ENCODE measurements around the gene DENND1C. TPM values are rescaled to one million over a fixed set of nuclear protein-coding genes. Genes with fewer than 3 reads are reported as not detected.
A peak's percentile ranks its signal among the peaks of the same experiment; 100 is the strongest.

DENND1C gene
- total RNA-seq, 2 experiments from 2014 or later, result 62.4 to 63.2 TPM

DNA sequence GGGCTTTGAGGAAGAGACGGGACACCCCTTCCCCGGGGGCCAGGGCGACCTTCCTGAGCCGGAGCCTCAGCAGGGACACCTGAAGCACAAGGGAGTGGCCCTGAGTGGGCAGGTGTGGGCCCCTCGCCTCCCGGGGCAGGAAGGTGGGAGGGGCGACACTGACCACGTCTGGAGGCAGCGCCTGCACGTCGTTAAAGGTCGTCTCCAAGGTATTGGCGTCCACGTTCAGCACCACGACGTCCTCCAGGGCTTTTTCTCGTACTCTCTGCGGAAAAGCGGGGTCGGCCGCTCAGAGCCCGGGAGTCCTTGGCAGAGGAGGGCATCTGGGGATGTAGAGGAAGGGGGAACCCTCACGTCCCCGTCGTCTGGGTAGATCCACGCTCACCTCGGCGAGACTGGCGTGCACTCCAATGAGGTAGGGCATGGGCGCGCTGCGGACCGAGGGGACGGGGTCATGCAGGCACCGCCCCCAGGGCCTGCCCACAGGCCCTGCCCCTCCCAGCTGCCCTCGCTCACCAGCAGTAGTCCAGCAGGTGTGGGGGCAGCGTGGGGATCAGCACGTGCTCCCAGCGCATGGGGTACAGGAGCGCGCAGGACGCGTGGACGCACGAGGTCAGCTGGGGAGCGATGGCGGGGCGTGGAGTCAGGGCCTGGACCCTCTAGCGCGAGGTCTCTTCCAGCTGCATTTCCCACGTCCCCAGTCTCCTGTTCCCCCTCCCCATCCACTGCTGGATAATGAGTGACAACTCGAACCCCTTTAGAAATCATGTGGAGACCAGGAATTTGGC is 6.1 kb downstream of the DENND1C start:
- Mint-ChIP-seq H3K4me3 (no peak overlapping the region), H3K9me3 (no peaks in the 10 kb centered on the region), H3K27ac (no peak overlapping the region), H3K36me3 (peaks cover 17% of the 10 kb centered on the region), H3K4me1 (peaks cover 6% of the 10 kb centered on the region), H3K27me3 (no peaks in the 10 kb centered on the region)
- no peak for DNase-seq

DNA sequence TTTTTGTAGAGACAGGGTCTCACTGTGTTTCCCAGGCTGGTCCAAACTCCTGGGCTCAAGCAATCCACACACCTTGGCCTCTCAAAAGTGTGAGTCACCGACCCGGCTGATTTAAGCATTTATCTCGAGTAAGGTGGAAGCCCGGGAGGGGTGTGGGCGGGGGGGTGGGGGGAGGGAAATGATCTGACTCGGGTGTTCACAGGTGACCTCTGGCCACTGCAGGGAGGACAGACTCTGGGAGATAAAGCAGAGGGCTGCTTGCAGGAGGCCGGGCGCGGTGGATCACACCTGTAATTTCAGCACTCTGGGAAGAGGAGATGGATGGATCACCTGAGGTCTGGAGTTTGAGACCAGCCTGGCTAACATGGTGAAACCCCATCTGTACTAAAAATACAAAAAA is 7.9 kb downstream of the DENND1C start:
- no peaks in the 10 kb centered on the region for H3K9me3 Mint-ChIP-seq
- no peak overlapping the region for H3K4me3 Mint-ChIP-seq
- no peak for DNase-seq
- no peaks in the 10 kb centered on the region for H3K4me1 Mint-ChIP-seq
- no peaks in the 10 kb centered on the region for H3K27me3 Mint-ChIP-seq
- H3K27ac Mint-ChIP-seq, result no peak overlapping the region
- H3K36me3 Mint-ChIP-seq, result peaks cover 22% of the 10 kb centered on the region

DNA sequence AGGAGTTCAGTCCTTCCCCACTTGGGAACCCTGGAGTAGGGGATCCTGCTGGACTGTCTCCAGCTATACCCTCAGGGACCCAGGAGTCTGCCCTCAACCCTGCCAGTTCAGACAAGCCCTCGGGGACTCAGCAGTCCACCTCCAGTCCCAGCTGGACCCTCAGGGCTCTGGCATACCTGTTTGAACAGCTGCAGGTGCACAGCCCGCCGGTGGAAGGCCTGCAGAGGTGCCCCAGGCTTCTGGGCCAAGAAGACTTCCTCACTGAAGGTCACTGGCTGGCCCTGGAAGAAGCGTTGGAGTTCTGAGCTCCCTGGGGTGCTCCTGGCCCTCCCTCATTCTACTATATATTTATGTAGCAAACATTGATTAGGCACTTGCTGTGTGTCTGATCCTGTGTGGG is 8.9 kb downstream of the DENND1C start:
- H3K27me3 Mint-ChIP-seq, result no peaks in the 10 kb centered on the region
- H3K4me3 Mint-ChIP-seq, result no peak overlapping the region
- DNase-seq, result no peak
- H3K9me3 Mint-ChIP-seq, result no peaks in the 10 kb centered on the region
- H3K36me3 Mint-ChIP-seq, result peaks cover 23% of the 10 kb centered on the region
- H3K27ac Mint-ChIP-seq, result no peak overlapping the region
- H3K4me1 Mint-ChIP-seq, result no peaks in the 10 kb centered on the region

DNA sequence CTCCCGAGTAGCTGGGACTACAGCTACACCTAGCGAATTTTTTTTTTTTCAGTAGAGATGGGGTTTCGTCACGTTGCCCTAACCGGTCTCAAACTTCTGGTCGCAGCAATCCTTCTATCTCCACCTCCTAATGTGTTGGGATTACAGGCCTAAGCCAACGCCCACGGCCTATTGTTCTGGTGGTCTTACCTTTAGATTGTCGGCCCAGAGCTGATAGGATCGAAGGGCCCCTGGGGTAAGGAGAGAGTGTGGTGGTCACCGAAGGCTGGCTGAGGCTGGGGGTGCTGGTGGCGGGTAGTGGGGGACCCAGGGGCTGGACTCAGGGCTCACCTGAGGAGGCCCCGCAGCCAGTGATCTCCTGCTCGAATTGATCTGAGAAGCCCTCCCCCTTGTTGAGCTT is 10.5 kb downstream of the DENND1C start:
- H3K4me3 Mint-ChIP-seq, result no peak overlapping the region
- H3K36me3 Mint-ChIP-seq, result peaks cover 17% of the 10 kb centered on the region

DNA sequence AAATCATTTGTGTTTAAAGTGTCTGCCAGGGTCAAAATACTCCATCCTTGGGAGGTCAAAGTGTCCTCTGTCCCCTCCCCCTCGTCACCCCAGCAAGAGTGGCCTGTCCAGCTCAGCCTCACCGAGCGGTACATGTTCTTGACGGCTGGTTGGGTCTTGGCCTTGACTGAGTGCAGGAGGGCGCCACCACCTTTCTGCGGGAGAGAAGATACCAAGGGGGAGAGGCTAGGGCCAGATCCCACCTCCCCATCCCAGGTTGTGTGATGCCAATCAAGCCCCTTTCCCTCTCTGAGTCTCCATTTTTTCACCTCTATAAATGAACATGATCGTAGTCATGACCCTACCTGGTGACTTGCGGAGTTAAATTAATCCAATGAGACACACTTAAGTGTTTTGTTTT is 11.4 kb downstream of the DENND1C start:
- no peaks in the 10 kb centered on the region for H3K9me3 Mint-ChIP-seq
- H3K4me3 Mint-ChIP-seq, result no peak overlapping the region
- DNase-seq, result no peak
- peaks cover 15% of the 10 kb centered on the region for H3K36me3 Mint-ChIP-seq
- no peaks in the 10 kb centered on the region for H3K4me1 Mint-ChIP-seq
- H3K27me3 Mint-ChIP-seq, result no peaks in the 10 kb centered on the region
- no peak overlapping the region for H3K27ac Mint-ChIP-seq

More for the DNA sequence above, 10.5 kb downstream of the DENND1C start:
- DNase-seq, result no peak
- H3K27me3 Mint-ChIP-seq, result no peaks in the 10 kb centered on the region
- no peaks in the 10 kb centered on the region for H3K4me1 Mint-ChIP-seq
- H3K27ac Mint-ChIP-seq, result no peak overlapping the region
- H3K9me3 Mint-ChIP-seq, result no peaks in the 10 kb centered on the region

DNA sequence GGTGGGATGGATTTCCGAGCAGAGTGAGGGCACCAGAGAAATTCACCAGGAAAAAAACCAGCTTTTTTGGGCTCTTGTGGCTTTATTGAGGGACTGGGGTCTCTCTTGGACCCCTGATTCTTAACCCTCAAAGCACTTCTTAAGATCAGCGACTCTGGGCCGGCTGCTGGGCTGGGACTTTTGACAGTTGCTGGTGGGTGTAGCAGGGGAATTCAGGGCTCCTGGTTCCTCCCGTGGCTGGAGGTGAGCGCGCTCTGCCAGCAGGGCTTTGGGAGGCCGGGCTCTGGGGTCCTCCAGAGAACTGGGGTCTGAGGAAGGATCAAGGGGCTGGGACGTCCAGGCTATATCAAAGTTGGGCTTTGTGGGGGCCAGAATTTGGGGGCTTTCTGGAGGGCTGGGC is 14.2 kb downstream of the DENND1C start:
- H3K4me3 Mint-ChIP-seq, result no peak overlapping the region
- H3K27me3 Mint-ChIP-seq, result no peaks in the 10 kb centered on the region
- H3K27ac Mint-ChIP-seq, result peak overlapping the region; percentile 54
- peaks cover 9% of the 10 kb centered on the region for H3K4me1 Mint-ChIP-seq
- no peak for DNase-seq
- H3K9me3 Mint-ChIP-seq, result no peaks in the 10 kb centered on the region
- peaks cover 12% of the 10 kb centered on the region for H3K36me3 Mint-ChIP-seq

DNA sequence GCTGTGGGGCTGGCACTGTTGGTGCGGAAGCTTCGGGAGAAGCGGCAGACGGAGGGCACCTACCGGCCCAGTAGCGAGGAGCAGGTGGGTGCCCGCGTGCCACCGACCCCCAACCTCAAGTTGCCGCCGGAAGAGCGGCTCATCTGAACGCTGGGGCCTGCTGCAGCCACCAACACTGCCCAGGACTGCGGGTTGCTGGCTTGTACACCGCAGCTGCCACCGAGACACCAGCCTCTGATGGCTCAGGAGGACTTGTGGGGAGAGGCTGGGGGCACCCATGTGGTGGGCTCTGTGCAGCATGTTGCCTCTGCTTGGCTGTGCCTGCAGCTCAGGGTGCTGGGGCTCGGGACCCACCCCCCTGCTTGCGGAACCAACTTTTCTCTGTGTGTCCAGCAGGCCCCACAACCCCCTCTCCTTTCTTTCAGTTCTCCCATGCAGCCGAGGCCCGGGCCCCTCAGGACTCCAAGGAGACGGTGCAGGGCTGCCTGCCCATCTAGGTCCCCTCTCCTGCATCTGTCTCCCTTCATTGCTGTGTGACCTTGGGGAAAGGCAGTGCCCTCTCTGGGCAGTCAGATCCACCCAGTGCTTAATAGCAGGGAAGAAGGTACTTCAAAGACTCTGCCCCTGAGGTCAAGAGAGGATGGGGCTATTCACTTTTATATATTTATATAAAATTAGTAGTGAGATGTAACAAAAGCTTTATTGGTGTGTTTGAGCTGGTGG is 14.9 kb downstream of the DENND1C start:
- no peak overlapping the region for H3K27ac Mint-ChIP-seq
- H3K4me3 Mint-ChIP-seq, result no peak overlapping the region
- H3K4me1 Mint-ChIP-seq, result peaks cover 13% of the 10 kb centered on the region

DNA sequence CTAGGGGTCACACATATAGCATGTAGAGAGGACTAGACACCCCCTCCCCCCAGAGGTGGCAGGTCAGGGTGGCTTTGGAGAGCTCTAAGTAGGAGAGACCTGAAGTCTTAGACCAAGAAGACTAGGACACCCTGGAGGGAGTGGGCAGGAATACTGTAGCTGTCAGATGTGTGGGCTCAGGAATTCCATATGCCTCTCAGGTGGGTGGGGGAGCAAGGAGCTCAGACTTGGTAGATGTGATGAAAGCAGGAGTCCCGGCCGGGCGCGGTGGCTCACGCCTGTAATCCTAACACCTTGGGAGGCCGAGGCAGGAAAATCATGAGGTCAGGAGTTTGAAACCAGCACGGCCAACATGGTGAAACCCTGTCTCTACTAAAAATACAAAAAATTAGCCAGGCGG is 15.9 kb downstream of the DENND1C start:
- DNase-seq, result no peak
- Mint-ChIP-seq H3K27me3 (no peaks in the 10 kb centered on the region), H3K4me1 (peaks cover 13% of the 10 kb centered on the region), H3K9me3 (no peaks in the 10 kb centered on the region), H3K4me3 (no peak overlapping the region), H3K36me3 (peaks cover 6% of the 10 kb centered on the region), H3K27ac (no peak overlapping the region)

More for the DNA sequence above, 14.9 kb downstream of the DENND1C start:
- Mint-ChIP-seq H3K36me3 (peaks cover 12% of the 10 kb centered on the region), H3K9me3 (no peaks in the 10 kb centered on the region), H3K27me3 (no peaks in the 10 kb centered on the region)
- DNase-seq, result no peak

DNA sequence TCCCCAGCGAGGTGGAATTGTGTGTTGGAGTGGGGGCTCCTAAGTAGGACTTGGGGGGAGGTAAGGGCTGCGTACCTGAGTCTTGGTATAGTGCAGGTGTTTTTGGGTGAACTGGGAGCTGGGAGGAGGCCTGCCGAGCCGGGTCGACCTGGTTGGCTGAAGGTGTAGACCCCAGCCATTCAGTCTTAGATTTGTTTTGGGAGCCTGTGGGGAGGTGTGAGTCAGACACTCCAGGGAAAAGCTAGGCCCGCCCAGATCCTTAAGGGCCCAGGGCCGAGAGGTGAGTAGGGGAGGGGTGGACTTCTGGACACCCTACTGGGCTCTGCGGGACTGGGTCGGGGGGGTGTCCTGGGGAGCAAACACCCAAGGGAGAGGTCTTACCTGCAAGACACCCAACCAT is 16.6 kb downstream of the DENND1C start:
- H3K4me1 Mint-ChIP-seq, result peaks cover 16% of the 10 kb centered on the region
- H3K4me3 Mint-ChIP-seq, result peak overlapping the region; percentile 18
- no peaks in the 10 kb centered on the region for H3K9me3 Mint-ChIP-seq
- H3K27ac Mint-ChIP-seq, result no peak overlapping the region
- no peaks in the 10 kb centered on the region for H3K27me3 Mint-ChIP-seq
- peaks cover 3% of the 10 kb centered on the region for H3K36me3 Mint-ChIP-seq
- no peak for DNase-seq

DNA sequence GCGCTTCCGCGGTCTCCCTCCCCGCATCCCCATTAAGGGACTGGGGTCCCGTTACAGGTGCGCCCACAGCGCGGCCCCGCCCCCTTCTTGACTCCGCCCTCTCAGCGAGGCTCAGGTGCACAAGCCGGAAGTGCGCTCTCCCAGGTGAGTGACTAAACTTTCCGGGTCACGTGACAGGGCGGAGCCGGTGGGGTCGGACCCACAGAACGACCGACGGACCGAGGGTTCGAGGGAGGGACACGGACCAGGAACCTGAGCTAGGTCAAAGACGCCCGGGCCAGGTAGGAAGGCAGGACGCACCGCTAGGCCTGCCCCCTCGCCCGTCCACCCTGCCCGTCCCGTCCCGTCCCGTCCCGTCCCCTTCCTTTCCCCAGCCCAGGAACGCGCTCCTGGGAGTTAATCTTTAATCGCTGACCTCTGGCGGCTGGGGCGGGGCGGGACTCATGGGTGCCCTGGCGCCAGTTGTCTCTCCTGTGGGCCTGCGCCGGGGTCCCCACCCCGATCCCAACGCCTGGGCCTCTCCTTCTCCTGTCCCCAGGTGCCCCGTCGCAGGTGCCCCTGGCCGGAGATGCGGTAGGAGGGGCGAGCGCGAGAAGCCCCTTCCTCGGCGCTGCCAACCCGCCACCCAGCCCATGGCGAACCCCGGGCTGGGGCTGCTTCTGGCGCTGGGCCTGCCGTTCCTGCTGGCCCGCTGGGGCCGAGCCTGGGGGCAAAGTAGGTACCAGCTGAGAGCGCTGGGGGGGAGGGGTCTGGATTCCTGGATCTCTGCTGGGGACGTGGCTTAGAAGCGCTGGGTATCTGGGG is 17.3 kb downstream of the DENND1C start, which contains the start of gene CRB3:
CRB3 (plus strand) TSS at position 202 of the 804 bp plus-strand sequence; CDS start at position 633, 431 bp downstream.
- H3K36me3 Mint-ChIP-seq, result peaks cover 3% of the 10 kb centered on the region

DNA sequence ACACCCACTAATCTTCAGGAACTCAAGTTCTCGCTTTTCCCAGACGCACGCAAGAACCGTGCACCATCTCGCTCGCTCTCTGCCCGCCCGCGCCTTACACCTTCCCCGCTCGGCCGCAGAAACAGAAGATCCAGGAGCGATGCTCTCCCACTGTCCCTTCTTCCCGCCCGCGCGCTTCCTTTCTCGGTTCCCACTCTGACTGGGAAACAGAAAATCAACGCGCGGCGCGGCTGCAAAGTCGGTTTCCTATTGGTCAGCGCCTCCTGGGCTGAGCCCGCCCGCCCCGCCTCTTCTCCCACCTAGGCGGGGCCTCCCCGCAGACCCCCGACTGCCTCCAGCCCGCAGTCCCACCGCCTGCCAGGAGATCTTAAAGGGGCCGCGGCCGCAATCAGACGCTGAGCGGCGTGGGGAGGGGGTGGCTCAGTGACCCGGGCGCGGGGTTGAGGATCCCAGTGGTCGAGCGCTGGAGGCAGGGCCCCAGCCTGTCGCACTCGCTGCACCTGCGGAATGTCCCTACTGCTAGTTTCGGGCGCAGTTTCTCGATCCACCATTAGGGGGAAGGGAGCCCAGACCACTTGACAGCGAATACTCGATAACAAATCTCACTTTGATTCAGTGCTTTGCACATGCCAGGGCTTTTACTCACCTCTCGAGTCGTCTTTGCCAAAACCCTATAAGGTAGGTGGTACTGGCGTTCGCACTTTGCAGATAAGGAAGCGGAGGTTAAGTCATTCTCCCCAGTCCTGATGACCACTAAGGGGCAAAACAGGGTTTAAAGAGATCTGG is 21.3 kb downstream of the DENND1C start:
- peaks cover 4% of the 10 kb centered on the region for H3K9me3 Mint-ChIP-seq

More for the DNA sequence above, 17.3 kb downstream of the DENND1C start, which contains the start of gene CRB3:
- Mint-ChIP-seq H3K27me3 (no peaks in the 10 kb centered on the region), H3K27ac (no peak within 1 kb of the TSS), H3K4me3 (peak within 1 kb of the TSS; percentile 54), H3K4me1 (peaks cover 18% of the 10 kb centered on the region), H3K9me3 (no peaks in the 10 kb centered on the region)
- DNase-seq, result peak; percentile 33

DNA sequence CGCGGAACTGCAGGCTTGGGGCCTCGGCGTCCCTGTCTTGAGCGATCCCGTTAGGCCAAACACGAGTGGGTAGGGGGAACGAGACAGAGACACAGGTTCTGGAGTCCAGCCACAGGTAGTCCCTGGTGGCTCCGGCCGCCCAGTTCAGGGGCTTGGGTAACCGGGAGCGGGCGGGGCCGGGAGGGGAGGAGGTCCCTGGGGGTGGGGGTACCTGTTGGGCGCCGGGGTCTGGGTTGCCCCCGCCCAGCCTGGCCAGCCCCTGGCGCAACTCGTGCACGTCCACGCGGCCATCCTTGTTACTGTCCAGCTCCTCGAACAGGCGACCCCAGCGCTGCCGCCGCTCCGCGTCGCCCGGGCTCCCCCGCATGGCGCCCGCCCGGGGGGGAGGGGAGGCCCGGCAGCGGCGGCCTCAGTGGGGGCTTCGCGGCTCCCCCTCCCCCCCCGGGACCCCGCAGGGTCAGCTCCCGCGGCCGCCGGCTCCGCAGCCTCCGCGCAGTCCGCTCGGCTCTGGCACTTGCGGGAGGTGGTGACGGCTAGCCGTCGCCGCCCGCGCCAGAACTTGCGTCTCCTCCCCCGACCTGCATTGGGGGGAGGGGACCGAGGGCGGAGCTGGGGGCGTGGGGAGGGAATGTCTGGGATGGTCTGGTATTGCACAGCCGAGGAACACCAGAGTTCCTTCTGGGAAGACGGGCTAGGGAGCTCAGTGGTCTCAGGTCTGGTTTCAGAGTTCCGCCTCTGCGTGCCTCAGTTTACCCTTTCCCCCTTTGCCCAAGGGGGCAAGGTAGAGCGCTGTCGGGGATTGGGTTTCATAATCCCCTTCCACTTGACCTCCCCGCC is 22.1 kb downstream of the DENND1C start, which contains the start of gene SLC25A23:
SLC25A23 (minus strand) TSS at position 531 of the 837 bp plus-strand sequence; CDS start at position 367, 164 bp downstream.
- Mint-ChIP-seq H3K27me3 (no peaks in the 10 kb centered on the region), H3K27ac (peak within 1 kb of the TSS; percentile 81), H3K36me3 (peaks cover 27% of the 10 kb centered on the region), H3K9me3 (peaks cover 11% of the 10 kb centered on the region), H3K4me3 (peak within 1 kb of the TSS; percentile 89), H3K4me1 (peaks cover 23% of the 10 kb centered on the region)
- peak; percentile 67 for DNase-seq

More for the DNA sequence above, 21.3 kb downstream of the DENND1C start:
- peaks cover 28% of the 10 kb centered on the region for H3K4me1 Mint-ChIP-seq
- H3K4me3 Mint-ChIP-seq, result peak overlapping the region; percentile 89
- H3K36me3 Mint-ChIP-seq, result peaks cover 19% of the 10 kb centered on the region
- DNase-seq, result peak; percentile 98
- peak overlapping the region; percentile 81 for H3K27ac Mint-ChIP-seq
- H3K27me3 Mint-ChIP-seq, result no peaks in the 10 kb centered on the region

DNA sequence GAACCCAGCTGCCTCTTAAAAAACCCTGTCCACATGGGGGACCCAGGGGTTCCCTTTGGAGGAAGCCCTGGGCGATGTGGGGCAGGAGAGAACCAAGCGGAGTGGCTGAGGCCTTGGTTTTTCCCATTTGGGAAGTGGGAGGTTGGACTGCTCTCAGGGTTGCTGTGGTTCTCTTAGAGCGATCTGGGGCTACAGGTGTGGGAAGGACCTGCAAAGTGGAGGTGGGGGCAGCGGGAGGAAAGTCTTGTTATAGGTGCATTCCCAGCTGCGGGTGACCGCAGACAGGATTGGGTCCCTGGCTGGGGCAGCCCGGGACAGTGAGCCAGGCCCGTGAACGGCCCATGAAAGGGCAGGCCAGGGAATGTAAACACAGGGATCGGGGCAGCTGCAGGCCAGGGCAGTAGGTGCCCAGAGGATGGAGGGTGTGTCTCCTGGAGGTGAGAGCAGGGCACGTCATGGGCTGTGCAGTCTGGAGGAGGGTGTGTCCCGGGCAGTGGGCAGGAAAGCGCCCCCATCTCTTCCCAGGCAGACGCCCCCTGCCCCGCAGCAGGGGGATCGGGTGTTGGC is 22.8 kb downstream of the DENND1C start:
- no peaks in the 10 kb centered on the region for H3K27me3 Mint-ChIP-seq
- peak overlapping the region; percentile 82 for H3K4me3 Mint-ChIP-seq
- no peak for DNase-seq
- H3K9me3 Mint-ChIP-seq, result peaks cover 15% of the 10 kb centered on the region
- H3K36me3 Mint-ChIP-seq, result peaks cover 34% of the 10 kb centered on the region
- H3K27ac Mint-ChIP-seq, result peak overlapping the region; percentile 65
- H3K4me1 Mint-ChIP-seq, result peaks cover 20% of the 10 kb centered on the region

Measured in activated naive CD8-positive, alpha-beta T cell treated with anti-CD3 and anti-CD28 coated beads for 36 hours (primary cell).